GM21786 (cell line): ENCODE results near the gene CHRNA9.
A peak's percentile ranks its signal among the peaks of the same experiment; 100 is the strongest.

Experiments
- ATAC-seq: cut with Tn5 transposase; IDR thresholded peaks from one replicate; pipeline ENCODE4 v1.9.1; 2021; ENCODE audit not compliant: unreplicated experiment

Gene CHRNA9

GRCh38 chr4:40308528-40309122, 26.5 kb upstream of the CHRNA9 start:
- ATAC-seq = no peak

DNA sequence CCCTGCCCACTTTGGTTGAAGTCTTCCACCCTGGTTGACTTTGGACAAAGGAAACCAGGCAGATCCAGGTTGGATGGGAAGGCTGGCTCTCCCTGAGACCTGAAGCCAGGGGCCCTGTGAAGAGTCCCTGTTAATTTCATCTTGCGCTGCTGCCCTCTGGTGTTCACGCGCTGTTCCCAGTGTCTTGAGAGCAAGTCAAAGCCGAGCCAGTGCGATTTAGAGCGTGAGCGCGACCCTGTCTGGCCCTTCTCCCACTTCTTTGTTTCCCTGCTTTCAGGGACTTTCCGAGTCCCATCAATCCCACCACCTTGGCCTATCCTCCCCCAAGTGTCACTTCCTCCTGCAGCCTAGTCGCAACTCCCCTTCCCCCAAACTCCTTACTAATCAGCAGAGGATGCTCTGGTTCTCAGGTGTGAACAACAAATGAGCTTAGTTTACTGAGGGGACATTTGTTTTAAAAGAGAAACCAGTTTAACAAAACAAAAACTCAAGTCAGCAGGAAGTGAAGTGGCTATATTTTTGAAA, 25.8 kb upstream of the CHRNA9 start:
- ATAC-seq = no peak

DNA sequence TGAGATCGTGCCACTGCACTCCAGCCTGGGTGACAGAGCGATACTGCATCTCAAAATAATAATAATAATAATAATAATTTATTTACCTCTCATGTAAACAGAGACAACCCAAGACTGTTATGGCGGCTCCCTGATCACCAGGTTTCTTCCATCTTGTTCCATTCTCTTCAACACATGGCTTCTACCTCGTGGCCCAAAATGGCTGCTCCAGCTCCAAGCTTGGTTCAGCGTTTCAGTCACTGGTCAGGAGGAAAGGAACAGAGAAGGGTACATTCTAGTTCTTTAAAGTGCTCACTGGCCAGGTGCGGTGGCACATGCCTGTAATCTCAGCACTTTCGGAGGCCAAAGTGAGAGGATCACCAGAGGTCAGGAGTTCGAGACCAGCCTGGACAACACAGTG, 24.9 kb upstream of the CHRNA9 start:
- no peak for ATAC-seq

GRCh38 chr4:40311811-40312346, 23.3 kb upstream of the CHRNA9 start:
- ATAC-seq = no peak

DNA sequence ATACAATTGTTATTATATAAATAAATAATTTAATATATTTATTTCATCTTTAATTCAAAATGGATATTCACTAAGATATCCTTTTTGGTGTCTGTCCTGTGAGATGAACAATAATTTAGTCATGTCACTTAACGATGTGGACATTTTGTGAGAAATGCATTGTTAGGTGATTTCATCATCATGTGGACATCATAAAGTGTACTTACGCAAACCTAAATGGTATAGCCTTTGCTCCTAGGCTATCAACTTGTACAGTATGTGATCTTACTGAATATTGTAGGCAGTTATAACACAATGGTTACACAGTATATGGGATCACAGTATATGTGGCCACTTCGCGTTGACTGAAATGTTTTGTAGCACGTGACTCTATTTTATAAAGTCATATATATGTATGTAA, 20.2 kb upstream of the CHRNA9 start:
- no peak for ATAC-seq

GRCh38 chr4:40316333-40316781, 18.8 kb upstream of the CHRNA9 start:
- ATAC-seq = peak; percentile 48

- ATAC-seq = peak; percentile 49
These were observed 18.1 kb upstream of the CHRNA9 start for GRCh38 chr4:40316782-40317635.

DNA sequence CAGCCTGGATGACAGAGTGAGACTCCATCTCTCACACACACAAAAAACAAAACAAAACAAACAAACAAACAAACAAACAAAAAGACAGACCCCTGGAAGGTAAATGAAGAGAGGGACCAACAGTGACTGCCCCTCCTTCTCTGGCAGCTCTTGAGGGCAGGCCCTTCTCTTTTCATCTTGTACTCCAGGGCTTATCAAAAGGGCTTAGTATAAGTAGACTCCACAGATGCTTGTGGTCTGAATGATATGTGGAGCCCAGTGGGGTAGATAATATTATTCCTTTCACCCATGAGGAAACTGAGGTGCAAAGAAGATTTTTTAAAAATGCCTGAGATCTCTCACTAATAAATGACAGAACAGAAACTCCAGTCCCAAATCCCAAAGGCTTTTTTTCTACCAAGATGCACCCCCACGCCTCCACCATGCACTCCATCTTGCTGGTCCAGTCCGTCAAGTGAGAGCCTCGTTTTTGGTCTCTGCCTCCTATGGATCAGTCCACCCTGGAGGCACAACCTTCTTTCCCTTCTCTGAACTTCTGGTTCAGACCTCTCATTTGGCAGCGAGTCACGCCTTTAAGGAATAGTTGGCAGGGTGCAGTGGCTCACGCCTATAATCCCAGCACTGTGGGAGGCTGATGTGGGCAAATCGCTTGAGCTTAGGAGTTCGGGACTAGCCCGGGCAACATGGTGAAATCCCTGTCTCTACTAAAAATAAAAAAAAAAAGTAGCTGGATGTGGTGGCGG, 17.0 kb upstream of the CHRNA9 start:
- no peak for ATAC-seq

DNA sequence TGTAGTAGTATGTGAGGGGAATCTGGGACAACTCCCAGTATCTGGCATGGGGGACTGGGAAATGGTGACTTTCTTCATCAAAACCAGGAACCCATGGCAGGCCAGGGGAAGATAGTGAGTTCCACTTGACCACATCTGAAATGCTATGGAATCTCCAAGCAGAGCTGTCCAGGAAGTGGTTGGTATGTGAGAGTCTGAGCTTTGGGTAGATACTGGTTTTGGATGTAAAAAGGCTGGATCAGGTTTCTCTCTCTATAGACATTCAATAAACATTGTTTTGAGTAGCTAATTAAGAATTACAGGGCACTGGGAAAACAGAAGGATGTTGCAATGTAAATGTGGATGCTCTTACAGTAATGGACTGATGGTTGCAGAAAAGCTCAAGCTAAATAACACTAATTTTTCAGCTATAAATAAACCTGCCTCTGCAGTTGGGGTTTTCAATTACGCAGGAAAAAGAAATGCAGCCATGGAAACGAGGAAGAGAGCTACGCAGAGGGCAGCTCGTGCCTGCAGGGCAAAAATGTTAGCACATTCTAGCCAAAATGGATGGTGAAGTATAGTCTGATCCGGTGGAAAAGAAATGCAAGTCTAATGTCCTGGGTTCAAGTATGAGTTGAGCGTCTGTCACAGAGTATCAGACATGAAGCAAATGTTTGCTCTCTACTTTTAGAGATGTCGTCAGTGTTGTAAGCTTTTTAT, 13.4 kb upstream of the CHRNA9 start:
- ATAC-seq = no peak

GRCh38 chr4:40322811-40323210, 12.3 kb upstream of the CHRNA9 start:
- ATAC-seq = no peak

- ATAC-seq = no peak
These were observed 11.3 kb upstream of the CHRNA9 start for GRCh38 chr4:40323866-40324265.

DNA sequence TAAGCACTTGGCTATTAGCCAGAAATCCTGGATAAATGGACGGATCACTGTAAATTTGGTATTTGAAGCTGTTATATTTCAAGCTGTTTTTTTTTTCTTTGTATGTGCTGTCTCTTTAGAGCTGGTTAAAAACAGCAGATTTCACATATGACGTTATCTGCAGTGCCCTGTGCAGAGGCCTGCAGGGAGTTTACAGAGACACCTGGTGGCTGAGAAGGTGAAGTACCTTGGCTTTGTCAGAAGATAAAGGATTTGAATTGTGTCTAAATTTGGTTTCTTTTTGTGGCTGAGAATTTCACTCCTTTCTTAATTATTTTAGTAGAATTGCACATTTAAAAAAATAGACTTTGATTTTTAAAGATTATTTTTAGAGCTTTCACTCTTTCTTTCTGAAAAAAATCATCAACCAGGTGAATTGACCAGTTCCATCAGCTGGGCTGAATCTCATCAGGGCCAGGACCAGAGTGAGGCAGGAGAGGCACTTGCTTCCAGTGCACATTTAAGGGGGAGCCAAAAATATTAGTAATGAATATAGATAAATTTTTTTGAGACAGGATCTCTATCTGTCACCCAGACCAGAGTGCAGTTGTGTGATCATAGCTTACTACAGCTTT, 9.6 kb upstream of the CHRNA9 start:
- peak; percentile 96 for ATAC-seq

- no peak for ATAC-seq
These were observed 7.8 kb upstream of the CHRNA9 start for GRCh38 chr4:40327340-40327739.

DNA sequence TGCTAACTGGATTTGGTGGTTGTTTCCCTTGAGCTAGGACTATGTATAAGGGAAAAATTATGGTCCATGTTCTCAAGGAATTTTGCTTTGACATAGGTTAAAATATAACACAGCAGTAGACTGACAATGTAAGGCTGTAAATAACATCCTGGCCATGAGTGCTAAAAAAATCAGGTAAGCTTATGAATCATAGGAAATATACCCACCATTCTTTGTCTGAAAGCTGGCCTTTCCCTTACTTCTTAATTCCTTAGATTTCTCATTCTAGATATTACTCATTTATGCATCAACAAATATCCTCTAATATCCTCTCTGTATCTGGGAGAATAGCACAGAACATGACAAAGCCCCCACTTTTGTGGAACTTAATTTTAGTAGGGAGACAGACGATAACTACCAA, 6.8 kb upstream of the CHRNA9 start:
- ATAC-seq = no peak

DNA sequence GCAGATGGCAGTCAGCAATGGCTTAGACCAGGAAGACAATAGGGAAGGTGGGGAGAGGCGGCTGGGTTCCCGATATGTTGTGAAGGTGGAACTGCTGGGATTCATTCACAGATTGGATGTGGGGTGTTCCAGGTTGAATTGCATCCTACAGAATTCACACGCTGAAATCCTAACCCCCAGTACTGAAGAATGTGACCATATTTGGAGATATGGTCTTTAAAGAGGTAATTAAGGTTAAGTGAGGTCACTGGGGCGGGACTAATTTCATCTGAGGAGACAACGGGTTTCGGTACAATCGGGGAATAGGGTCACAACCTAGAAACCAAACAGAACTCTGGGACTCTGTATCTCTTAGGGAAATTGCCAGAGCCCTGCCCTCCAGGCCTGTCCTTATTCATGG, 5.3 kb upstream of the CHRNA9 start:
- no peak for ATAC-seq

DNA sequence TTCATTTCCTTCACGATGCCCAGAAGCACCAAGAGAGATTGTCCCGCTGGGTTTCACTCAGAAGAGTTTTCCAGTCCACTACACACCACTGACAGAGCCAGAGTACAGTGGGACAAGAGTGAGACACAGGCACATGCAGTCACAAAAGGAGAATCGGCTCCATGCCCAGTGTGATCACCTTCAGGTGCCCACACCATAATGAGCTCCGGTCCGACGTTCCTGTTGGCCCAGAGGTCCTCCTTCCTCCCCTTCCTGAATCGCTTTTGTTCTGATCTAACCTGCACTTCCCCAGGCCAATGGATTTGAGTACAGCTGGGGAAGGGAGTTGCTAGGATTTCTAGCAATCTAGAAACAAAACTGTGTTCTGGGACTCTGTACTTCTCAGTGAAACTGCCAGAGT, 4.6 kb upstream of the CHRNA9 start:
- no peak for ATAC-seq

DNA sequence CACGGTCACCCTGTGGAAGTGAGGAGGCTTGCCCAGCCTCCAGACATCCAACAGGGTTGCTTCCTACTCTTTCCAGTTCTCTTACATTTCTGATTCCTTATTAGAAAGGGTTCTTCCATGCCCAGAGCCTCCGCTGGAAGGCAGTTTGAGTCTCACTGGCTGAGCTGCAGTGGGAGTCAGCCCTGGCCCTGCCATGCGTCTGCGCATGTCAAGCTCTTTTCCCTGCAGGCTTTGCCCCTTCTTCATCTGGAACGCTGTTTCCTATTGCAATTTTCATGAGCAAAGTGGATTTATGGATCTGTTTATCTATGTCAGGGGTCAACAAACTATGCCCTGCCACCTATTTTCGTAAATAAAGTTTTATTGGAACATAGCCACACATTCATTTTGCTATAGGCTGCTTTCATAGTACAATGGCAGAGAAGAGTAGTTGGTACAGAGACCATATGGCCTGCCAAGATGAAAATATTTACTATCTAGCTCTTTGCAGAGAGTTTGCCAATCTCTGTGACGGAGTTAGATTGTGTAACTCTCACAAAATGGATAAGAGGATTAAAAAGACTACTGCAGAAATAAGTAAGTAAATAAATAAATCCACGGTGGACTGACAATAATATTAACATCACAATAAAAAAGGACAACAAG, 3.9 kb upstream of the CHRNA9 start:
- no peak for ATAC-seq

GRCh38 chr4:40331961-40332360, 3.2 kb upstream of the CHRNA9 start:
- no peak for ATAC-seq

- ATAC-seq = no peak
These were observed 1.2 kb upstream of the CHRNA9 start for GRCh38 chr4:40333921-40334352.

GRCh38 chr4:40335525-40335894, 377 bp downstream of the CHRNA9 start:
- no peak for ATAC-seq
